Nephron progenitor cell (in vitro differentiated cells): ENCODE data around the gene PTGFRN.
A peak's percentile ranks its signal among the peaks of the same experiment; 100 is the strongest.
"Not testable (repeated sequence)": the region's sequence is repeated elsewhere in the genome, so short reads cannot be mapped to it uniquely, and the experiment has no call there.

ENCODE experiments used
- DNase-seq: peaks from one replicate; pipeline ENCODE4 v3.0.0; 2021
- H3K27ac Mint-ChIP-seq: 2 replicates; pipeline ENCODE4 v1.8.0; 2021; ENCODE audit warnings: mild to moderate bottlenecking, moderate library complexity, mixed read lengths
- H3K27me3 Mint-ChIP-seq: 2 replicates; pipeline ENCODE4 v1.8.0; 2021; ENCODE audit warnings: mild to moderate bottlenecking, low read depth, mixed read lengths; ENCODE audit not compliant: poor library complexity
- H3K36me3 Mint-ChIP-seq: 2 replicates; pipeline ENCODE4 v1.8.0; 2021; ENCODE audit warnings: low read depth, mixed read lengths
- H3K4me1 Mint-ChIP-seq: 2 replicates; pipeline ENCODE4 v1.8.0; 2021; ENCODE audit warnings: mixed read lengths
- H3K4me3 Mint-ChIP-seq: 2 replicates; pipeline ENCODE4 v1.8.0; 2021; ENCODE audit warnings: mild to moderate bottlenecking, moderate library complexity, mixed read lengths
- H3K9me3 Mint-ChIP-seq: 2 replicates; pipeline ENCODE4 v1.8.0; 2021; ENCODE audit warnings: mild to moderate bottlenecking, moderate library complexity, mixed read lengths
- TF ChIP-seq, protein P1 (sequence below): fragments of 200-600 bp; sonication (generic); IDR thresholded peaks from 2 replicates; pipeline ENCODE4 v1.5.0; 2021; ENCODE audit warnings: antibody characterized with exemption

The PTGFRN gene

DNA sequence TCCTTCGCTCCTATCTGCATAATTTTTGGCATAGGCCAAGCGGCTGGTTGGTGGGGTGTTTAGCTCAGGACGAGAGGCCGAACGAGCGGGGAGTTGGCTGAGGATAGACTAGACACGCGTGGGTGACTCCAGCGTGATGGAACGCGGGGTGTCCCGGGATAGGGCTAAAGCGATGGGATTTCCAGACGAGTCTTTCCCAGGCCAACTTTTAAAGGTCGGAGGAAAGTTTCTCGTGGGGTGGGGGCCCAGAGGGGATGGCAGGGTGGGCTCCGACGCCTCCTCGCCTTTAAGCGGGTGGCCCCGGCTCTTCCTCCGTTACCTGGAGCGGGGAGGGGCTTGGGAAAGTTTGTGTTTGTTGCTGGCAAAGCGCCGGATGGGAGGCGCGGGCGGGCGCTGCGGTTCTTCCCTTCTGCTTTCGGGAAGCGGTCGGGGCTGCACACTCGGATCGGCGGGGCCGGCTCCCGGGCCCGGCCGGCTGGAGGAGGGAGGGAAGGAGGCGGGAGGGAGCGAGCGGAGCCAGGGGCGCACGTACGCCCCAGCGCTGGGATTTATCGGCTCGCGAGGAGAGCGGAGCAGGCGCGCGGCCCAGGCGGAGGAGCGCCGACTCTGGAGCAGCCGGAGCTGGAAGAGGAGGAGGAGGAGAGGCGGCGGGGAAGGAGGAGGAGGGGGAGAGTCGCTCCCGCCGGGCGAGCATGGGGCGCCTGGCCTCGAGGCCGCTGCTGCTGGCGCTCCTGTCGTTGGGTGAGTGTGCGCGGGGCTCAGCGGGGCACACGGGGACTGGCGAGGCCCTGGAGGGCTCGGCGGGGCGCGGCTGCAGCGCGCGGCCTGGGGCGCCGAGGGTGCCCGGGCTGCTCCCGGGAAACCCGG is at the start of gene PTGFRN:
Gene PTGFRN (plus strand): TSS at position 405 of the 867 bp plus-strand sequence. CDS start 288 bp downstream, at position 693.
- DNase-seq = peak; percentile 79
- Mint-ChIP-seq H3K27ac (peak within 1 kb of the TSS; percentile 86), H3K4me3 (peak within 1 kb of the TSS; percentile 89), H3K9me3 (no peaks in the 10 kb centered on the region), H3K4me1 (peaks cover 29% of the 10 kb centered on the region), H3K27me3 (no peaks in the 10 kb centered on the region), H3K36me3 (no peaks in the 10 kb centered on the region)
- TF ChIP-seq, protein P1, sequence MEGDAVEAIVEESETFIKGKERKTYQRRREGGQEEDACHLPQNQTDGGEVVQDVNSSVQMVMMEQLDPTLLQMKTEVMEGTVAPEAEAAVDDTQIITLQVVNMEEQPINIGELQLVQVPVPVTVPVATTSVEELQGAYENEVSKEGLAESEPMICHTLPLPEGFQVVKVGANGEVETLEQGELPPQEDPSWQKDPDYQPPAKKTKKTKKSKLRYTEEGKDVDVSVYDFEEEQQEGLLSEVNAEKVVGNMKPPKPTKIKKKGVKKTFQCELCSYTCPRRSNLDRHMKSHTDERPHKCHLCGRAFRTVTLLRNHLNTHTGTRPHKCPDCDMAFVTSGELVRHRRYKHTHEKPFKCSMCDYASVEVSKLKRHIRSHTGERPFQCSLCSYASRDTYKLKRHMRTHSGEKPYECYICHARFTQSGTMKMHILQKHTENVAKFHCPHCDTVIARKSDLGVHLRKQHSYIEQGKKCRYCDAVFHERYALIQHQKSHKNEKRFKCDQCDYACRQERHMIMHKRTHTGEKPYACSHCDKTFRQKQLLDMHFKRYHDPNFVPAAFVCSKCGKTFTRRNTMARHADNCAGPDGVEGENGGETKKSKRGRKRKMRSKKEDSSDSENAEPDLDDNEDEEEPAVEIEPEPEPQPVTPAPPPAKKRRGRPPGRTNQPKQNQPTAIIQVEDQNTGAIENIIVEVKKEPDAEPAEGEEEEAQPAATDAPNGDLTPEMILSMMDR = no peak

DNA sequence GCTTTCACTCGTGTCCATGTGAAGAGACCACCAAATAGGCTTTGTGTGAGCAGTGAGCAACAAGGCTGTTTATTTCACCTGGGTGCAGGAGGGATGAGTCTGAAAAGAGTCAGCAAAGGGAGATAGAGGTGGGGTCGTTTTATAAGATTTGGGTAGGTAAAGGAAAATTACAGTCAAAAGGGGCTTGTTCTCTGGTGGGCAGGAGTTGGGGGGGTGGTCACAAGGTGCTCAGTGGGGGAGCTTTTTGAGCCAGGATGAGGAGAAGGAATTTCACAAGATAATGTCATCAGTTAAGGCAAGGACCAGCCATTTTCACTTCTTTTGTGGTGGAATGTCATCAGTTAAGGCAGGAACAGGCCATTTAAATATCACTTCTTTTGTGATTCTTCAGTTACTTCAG is 49.5 kb upstream of the PTGFRN start:
- not testable (repeated sequence) for H3K27me3 Mint-ChIP-seq, DNase-seq, H3K4me3 Mint-ChIP-seq, H3K9me3 Mint-ChIP-seq, H3K36me3 Mint-ChIP-seq
- peak overlapping the region; percentile 77 for H3K27ac Mint-ChIP-seq
- H3K4me1 Mint-ChIP-seq = peaks cover 57% of the 10 kb centered on the region

DNA sequence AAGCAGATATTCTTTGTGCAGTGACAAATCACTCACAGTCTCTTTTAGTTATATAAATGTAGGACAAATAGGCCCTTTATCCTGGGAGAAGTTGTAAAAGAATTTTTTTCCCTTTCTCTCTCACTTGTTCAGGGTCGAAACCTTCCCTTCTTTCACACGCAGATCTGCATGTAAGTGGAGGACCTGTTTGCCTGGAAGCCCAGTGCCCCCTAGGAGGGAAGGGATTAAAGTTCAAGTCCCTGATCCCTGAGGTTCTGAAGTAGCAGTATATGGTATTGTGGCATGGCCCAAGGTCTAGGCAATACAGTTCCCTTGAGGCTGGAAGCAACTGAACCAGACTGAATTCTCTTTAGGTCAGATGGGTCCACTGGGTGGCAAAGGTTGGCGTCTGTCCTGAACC is 48.6 kb upstream of the PTGFRN start:
- peak overlapping the region; percentile 68 for H3K27ac Mint-ChIP-seq
- H3K4me1 Mint-ChIP-seq = peaks cover 47% of the 10 kb centered on the region
- TF ChIP-seq, protein P1 = no peak
- no peaks in the 10 kb centered on the region for H3K9me3 Mint-ChIP-seq
- no peak for DNase-seq
- no peaks in the 10 kb centered on the region for H3K27me3 Mint-ChIP-seq
- H3K36me3 Mint-ChIP-seq = no peaks in the 10 kb centered on the region
- H3K4me3 Mint-ChIP-seq = no peak overlapping the region

DNA sequence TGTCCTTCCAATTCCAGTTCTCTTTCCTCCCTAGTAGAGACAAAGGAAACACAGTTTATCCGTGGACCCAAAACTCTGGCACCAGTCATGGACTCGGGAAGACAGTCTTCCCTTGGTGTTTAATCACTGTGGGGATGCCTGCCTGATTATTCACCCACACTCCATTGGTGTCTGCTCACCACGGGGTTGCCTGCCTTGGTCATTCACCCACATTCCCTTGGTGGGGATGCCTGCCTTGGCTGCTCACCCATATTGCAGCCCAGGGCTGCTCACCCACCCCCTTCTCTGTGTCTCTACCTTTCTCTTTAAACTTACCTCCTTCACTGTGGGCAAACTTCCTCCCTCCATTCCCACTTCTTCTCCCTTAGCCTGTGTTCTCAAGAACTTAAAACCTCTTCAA is 46.7 kb upstream of the PTGFRN start:
- not testable (repeated sequence) for H3K27me3 Mint-ChIP-seq, H3K9me3 Mint-ChIP-seq, H3K4me3 Mint-ChIP-seq, DNase-seq, H3K27ac Mint-ChIP-seq, H3K36me3 Mint-ChIP-seq
- H3K4me1 Mint-ChIP-seq = peaks cover 28% of the 10 kb centered on the region

DNA sequence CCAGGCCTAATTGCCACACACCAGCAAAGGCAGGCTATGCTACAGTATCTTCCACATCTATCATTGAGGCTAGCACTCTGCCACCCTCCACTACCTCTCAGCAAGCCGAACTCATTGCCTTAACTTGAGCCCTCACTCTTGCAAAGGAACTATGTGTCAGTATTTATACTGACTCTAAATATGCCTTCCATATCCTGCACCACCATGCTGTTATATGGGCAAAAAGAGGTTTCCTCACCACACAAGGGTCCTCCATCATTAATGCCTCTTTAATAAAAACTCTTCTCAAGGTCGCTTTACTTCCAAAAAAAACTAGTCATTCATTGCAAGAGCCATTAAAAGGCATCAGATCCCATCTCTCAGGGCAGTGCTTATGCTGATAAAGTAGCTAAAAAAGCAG is 43.2 kb upstream of the PTGFRN start:
- H3K9me3 Mint-ChIP-seq, H3K4me3 Mint-ChIP-seq, H3K36me3 Mint-ChIP-seq, H3K27ac Mint-ChIP-seq, H3K27me3 Mint-ChIP-seq, DNase-seq: not testable (repeated sequence)
- peaks cover 12% of the 10 kb centered on the region for H3K4me1 Mint-ChIP-seq

DNA sequence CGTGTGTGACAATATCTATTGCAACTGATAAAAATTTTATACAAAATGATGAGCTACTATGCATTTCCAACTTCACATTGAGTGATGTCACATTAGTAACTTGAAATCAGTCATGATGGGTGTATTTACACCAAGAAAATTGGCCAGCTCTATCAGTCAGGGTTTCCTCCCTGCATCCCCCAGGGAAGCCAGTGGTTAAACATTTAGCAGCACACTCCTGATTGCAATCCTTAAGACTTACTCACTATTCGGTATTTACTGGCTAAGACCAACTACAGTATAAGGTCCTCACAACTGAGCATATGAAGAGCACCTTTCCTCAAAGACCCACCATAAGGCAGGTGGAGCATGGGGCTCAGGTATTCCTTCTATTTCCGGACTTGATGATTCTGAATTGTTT is 41.3 kb upstream of the PTGFRN start:
- no peak overlapping the region for H3K27ac Mint-ChIP-seq
- peaks cover 23% of the 10 kb centered on the region for H3K4me1 Mint-ChIP-seq
- H3K9me3 Mint-ChIP-seq = no peaks in the 10 kb centered on the region
- H3K36me3 Mint-ChIP-seq = no peaks in the 10 kb centered on the region
- TF ChIP-seq, protein P1 = no peak
- H3K27me3 Mint-ChIP-seq = peaks cover 6% of the 10 kb centered on the region
- H3K4me3 Mint-ChIP-seq = no peak overlapping the region
- no peak for DNase-seq

DNA sequence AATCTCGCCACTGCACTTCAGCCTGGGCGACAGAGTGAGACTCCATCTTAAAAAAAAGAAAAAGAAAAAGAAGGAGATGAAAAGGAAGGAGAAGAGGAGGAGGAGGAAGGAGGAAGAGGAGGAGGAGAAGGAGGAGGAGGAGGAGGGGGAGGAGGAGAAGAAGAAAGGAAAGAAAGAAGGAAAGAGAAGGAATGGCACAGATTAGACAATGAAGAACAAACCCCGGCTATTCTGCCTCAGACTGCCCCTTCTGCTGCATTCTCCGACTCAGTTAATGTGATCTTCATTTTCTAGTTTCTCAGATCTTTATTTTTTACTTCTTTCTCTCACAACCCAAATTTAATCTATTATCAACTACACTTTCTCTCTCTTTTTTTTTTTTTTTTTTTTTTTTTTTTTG is 40.1 kb upstream of the PTGFRN start:
- DNase-seq = no peak

More for the DNA sequence above, 40.1 kb upstream of the PTGFRN start:
- no peak overlapping the region for H3K27ac Mint-ChIP-seq
- peaks cover 6% of the 10 kb centered on the region for H3K27me3 Mint-ChIP-seq
- no peaks in the 10 kb centered on the region for H3K9me3 Mint-ChIP-seq
- no peak overlapping the region for H3K4me3 Mint-ChIP-seq
- TF ChIP-seq, protein P1 = no peak
- H3K4me1 Mint-ChIP-seq = peaks cover 30% of the 10 kb centered on the region
- no peaks in the 10 kb centered on the region for H3K36me3 Mint-ChIP-seq
